Measurements from ENCODE around the gene PDHX. TPM values are rescaled to one million over a fixed set of nuclear protein-coding genes. Genes with fewer than 3 reads are reported as not detected.

PDHX gene
- total and polyA plus RNA-seq, 10 of the 15 experiments (the other 5 are each of a cell fraction or from before 2014, with no cell fraction given): 14.5 to 41.9 (median 28.0) TPM

GRCh38 chr11:35042224-35042623 is 125.8 kb downstream of the PDHX start:
- FAIRE-seq (no peak), DNase-seq (ENCODE audit: low read depth, low spot score) (no peak), ATAC-seq (no peak)
- H3K27ac ChIP-seq (ENCODE audit: control insufficient read depth, insufficient read depth): no peak overlapping the region
- ChIA-PET CTCF (interaction anchor here (0.7 to 1.3 kb wide), 2 partner anchors 36 to 39 kb away, joined by 3 to 5 read pairs; no protein-coding TSS in a partner anchor), RAD21 (ENCODE audit: unreplicated experiment) (interaction anchor here (1.0 to 2.1 kb wide), 4 partner anchors 29 to 121 kb away, joined by 3 to 12 read pairs (median 8); partner anchors contain the start of gene CD44), SMC1A (ENCODE audit: uncharacterized antibody, unreplicated experiment) (interaction anchor here (0.7 to 2.9 kb wide), 16 partner anchors 8 to 104 kb away, joined by 3 to 27 read pairs (median 7); no protein-coding TSS in a partner anchor), POLR2A (interaction anchor here (1.6 kb wide), 1 partner anchor 11 kb away, joined by 4 read pairs; no protein-coding TSS in a partner anchor)
- H4K20me1 ChIP-seq (ENCODE audit: control insufficient read depth, insufficient read depth): no peaks in the 10 kb centered on the region
- H2AFZ ChIP-seq (ENCODE audit: control insufficient read depth, low read depth, low read length): no peak overlapping the region
- H3K79me2 ChIP-seq (ENCODE audit: control insufficient read depth, insufficient read depth, low read length): no peaks in the 10 kb centered on the region
- H3K4me1 ChIP-seq (ENCODE audit: control insufficient read depth, insufficient read depth, low read length): peaks cover 21% of the 10 kb centered on the region
- no peaks in the 10 kb centered on the region for H3K27me3 ChIP-seq (replicated peaks in 1 of 2; ENCODE audit: control insufficient read depth in 2 of 2, insufficient read depth in 2 of 2, low read length in 1 of 2)
- H3K9ac ChIP-seq (ENCODE audit: control insufficient read depth, insufficient read depth, low read length): no peak overlapping the region
- H3K36me3 ChIP-seq (ENCODE audit: control insufficient read depth in 2 of 2, insufficient read depth in 2 of 2, low read length in 1 of 2): no peaks in the 10 kb centered on the region
- H3K4me2 ChIP-seq (ENCODE audit: control insufficient read depth, insufficient read depth): no peak overlapping the region
- H3K4me3 ChIP-seq: no peak overlapping the region
- no TSS peak for BruUV-seq (replicated peaks)
- in situ Hi-C loops (cut with MboI) (no loop called here), intact Hi-C loops (cut with micrococcal nuclease; ENCODE audit: unreplicated experiment) (no loop called here)
- peaks cover 5% of the 10 kb centered on the region; the same call in 2 of the 3 replicates for H3K9me3 ChIP-seq (replicated peaks; ENCODE audit: control insufficient read depth, insufficient read depth, low read length)
- TF ChIP-seq NFXL1 (IDR thresholded peaks at IDR 0.05; ENCODE audit: borderline replicate concordance) (no peak), NBN (IDR thresholded peaks at IDR 0.05) (no peak), STAT3 (IDR thresholded peaks at IDR 0.05; ENCODE audit: low read depth, low read length) (no peak), SP1 (IDR thresholded peaks at IDR 0.05; ENCODE audit: low read depth, low read length) (no peak), NR2C2 (IDR thresholded peaks at IDR 0.05; ENCODE audit: borderline replicate concordance, control insufficient read depth, insufficient read length, low read depth) (no peak), ASH2L (IDR thresholded peaks at IDR 0.05; ENCODE audit: borderline replicate concordance, low read depth) (no peak), SMAD5 (IDR thresholded peaks at IDR 0.05; ENCODE audit: low read depth) (no peak), USF2 (IDR thresholded peaks at IDR 0.05; ENCODE audit: borderline replicate concordance, low read depth, low read length) (no peak), E2F8 (IDR thresholded peaks at IDR 0.05; ENCODE audit: low read depth, partially characterized antibody) (no peak), SMC3 (IDR thresholded peaks at IDR 0.05; ENCODE audit: borderline replicate concordance, low read length) (no peak), BHLHE40 (IDR thresholded peaks at IDR 0.05; ENCODE audit: borderline replicate concordance in 1 of 2, low read depth in 2 of 2, low read length in 1 of 2) (no peak), SIX5 (IDR thresholded peaks at IDR 0.05; ENCODE audit: low read depth, low read length, severe bottlenecking) (no peak), ZNF207 (IDR thresholded peaks at IDR 0.05; ENCODE audit: borderline replicate concordance) (no peak), PRDM15 (CRISPR knock-in tag; IDR thresholded peaks at IDR 0.05) (no peak), MYC (IDR thresholded peaks at IDR 0.05; ENCODE audit: insufficient read depth, insufficient read length, insufficient replicate concordance, low read length, severe bottlenecking) (no peak)

Measured in GM12878 (cell line).